ENCODE measurements around the gene CLEC4D. TPM values are rescaled to one million over a fixed set of nuclear protein-coding genes. Genes with fewer than 3 reads are reported as not detected.

The CLEC4D gene
- total and polyA plus RNA-seq, 4 donors = 0.08 to 0.67 (median 0.46) TPM

- Histone ChIP-seq H3K4me3 (ENCODE audit: low read depth in 1 of 3, low read length in 3 of 3) (no peak overlapping the region), H3K27me3 (ENCODE audit: control insufficient read depth in 4 of 4, insufficient read depth in 4 of 4, low read length in 3 of 4) (no peaks in the 10 kb centered on the region), H3K27ac (ENCODE audit: low read depth in 1 of 2, low read length in 2 of 2) (no peak overlapping the region), H3K36me3 (ENCODE audit: control insufficient read depth in 4 of 4, insufficient read depth in 3 of 4, low read depth in 1 of 4, low read length in 3 of 4) (no peaks in the 10 kb centered on the region), H3K9me3 (ENCODE audit: control insufficient read depth in 4 of 4, low read length in 3 of 4) (no peaks in the 10 kb centered on the region), H3K4me1 (ENCODE audit: control insufficient read depth in 4 of 4, insufficient read depth in 4 of 4, low read length in 3 of 4) (no peaks in the 10 kb centered on the region), H3K9ac (ENCODE audit: low read depth in 1 of 2, low read length in 2 of 2) (no peak overlapping the region)
- WGBS = 73% methylated on average over 3 of the region's 3 CpGs
- TF ChIP-seq GABPA (IDR thresholded peaks at IDR 0.05 in 1 of 2, conservative IDR thresholded peaks at IDR 0.05 in 1 of 2) = no peak
- TF ChIP-seq, protein P1, sequence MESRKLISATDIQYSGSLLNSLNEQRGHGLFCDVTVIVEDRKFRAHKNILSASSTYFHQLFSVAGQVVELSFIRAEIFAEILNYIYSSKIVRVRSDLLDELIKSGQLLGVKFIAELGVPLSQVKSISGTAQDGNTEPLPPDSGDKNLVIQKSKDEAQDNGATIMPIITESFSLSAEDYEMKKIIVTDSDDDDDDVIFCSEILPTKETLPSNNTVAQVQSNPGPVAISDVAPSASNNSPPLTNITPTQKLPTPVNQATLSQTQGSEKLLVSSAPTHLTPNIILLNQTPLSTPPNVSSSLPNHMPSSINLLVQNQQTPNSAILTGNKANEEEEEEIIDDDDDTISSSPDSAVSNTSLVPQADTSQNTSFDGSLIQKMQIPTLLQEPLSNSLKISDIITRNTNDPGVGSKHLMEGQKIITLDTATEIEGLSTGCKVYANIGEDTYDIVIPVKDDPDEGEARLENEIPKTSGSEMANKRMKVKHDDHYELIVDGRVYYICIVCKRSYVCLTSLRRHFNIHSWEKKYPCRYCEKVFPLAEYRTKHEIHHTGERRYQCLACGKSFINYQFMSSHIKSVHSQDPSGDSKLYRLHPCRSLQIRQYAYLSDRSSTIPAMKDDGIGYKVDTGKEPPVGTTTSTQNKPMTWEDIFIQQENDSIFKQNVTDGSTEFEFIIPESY (IDR thresholded peaks at IDR 0.05) = no peak
- TF ChIP-seq CTCF (IDR thresholded peaks at IDR 0.05; ENCODE audit: low read depth, low read length, missing input control) = no peak
- no peak for TF ChIP-seq NR2F2 (IDR thresholded peaks at IDR 0.05)
- no peak for TF ChIP-seq HNF4A (conservative IDR thresholded peaks at IDR 0.05)
- TF ChIP-seq EGR1 (IDR thresholded peaks at IDR 0.05; ENCODE audit: low read depth in 2 of 2) = no peak
- no peak for TF ChIP-seq REST (IDR thresholded peaks at IDR 0.05)
- TF ChIP-seq MAX (IDR thresholded peaks at IDR 0.05) = no peak
- TF ChIP-seq TAF1 (conservative IDR thresholded peaks at IDR 0.05) = no peak
- no peak for DNase-seq (ENCODE audit: low spot score)
Observed at GRCh38 chr12:8546591-8546990, 33.3 kb downstream of the CLEC4D start.

DNA sequence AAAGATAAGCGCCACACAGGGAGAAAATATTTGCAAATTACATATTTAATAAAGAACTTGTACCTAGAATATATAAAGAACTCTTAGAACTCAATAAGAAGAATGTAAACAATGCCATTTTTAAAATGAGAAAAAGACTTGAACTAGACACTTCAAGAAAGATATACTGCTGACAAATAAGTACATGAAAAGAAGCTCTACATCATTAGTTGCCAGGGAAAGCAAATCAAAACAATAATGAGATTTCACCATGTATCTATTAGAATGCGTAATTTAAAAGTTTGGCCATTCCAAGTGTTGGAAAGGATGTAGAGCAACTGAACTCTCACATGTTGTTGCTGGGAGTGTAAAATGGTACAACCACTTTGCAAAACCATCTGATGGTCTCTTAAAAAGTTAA is 34.3 kb downstream of the CLEC4D start:
- Histone ChIP-seq H3K27ac (ENCODE audit: low read depth in 1 of 2, low read length in 2 of 2) (no peak overlapping the region), H3K4me1 (ENCODE audit: control insufficient read depth in 4 of 4, insufficient read depth in 4 of 4, low read length in 3 of 4) (no peaks in the 10 kb centered on the region), H3K9me3 (ENCODE audit: control insufficient read depth in 4 of 4, low read length in 3 of 4) (no peaks in the 10 kb centered on the region), H3K36me3 (ENCODE audit: control insufficient read depth in 4 of 4, insufficient read depth in 3 of 4, low read depth in 1 of 4, low read length in 3 of 4) (no peaks in the 10 kb centered on the region), H3K4me3 (ENCODE audit: low read depth in 1 of 3, low read length in 3 of 3) (no peak overlapping the region), H3K9ac (ENCODE audit: low read depth in 1 of 2, low read length in 2 of 2) (no peak overlapping the region), H3K27me3 (ENCODE audit: control insufficient read depth in 4 of 4, insufficient read depth in 4 of 4, low read length in 3 of 4) (no peaks in the 10 kb centered on the region)
- TF ChIP-seq GABPA (IDR thresholded peaks at IDR 0.05 in 1 of 2, conservative IDR thresholded peaks at IDR 0.05 in 1 of 2) (no peak), TAF1 (conservative IDR thresholded peaks at IDR 0.05) (no peak), EGR1 (IDR thresholded peaks at IDR 0.05; ENCODE audit: low read depth in 2 of 2) (no peak), SP1 (IDR thresholded peaks at IDR 0.05) (no peak), FOXA1 (IDR thresholded peaks at IDR 0.05) (no peak), ATF3 (IDR thresholded peaks at IDR 0.05) (no peak), HNF4G (IDR thresholded peaks at IDR 0.05) (no peak)
- DNase-seq (ENCODE audit: low spot score) = no peak
- WGBS = 71% methylated on average over 2 of the region's 2 CpGs
